ENCODE data around the gene SIRT7.

SIRT7 gene

GRCh38 chr17:81934098-81934757 is 16.3 kb upstream of the SIRT7 start:
- TF ChIP-seq CTCF (IDR thresholded peaks at IDR 0.05; ENCODE audit: low read depth, low read length, missing control alignments), result no peak
- DNase-seq, result no peak
- peaks cover 10% of the 10 kb centered on the region for H3K36me3 ChIP-seq (replicated peaks)
- no peak overlapping the region for H3K27ac ChIP-seq
- H3K4me3 ChIP-seq (ENCODE audit: low read depth, low read length), result no peak overlapping the region
- in situ Hi-C loops (cut with HindIII; ENCODE audit: low pct_ligation_motif_present, low sequenced_read_pairs), result no loop called here
- H3K27me3 ChIP-seq (replicated peaks), result no peaks in the 10 kb centered on the region

GRCh38 chr17:81933178-81933699 is 15.3 kb upstream of the SIRT7 start:
- in situ Hi-C loops (cut with HindIII; ENCODE audit: low pct_ligation_motif_present, low sequenced_read_pairs), result no loop called here
- Histone ChIP-seq H3K36me3 (replicated peaks) (peaks cover 10% of the 10 kb centered on the region), H3K27me3 (replicated peaks) (no peaks in the 10 kb centered on the region), H3K27ac (no peak overlapping the region), H3K4me3 (ENCODE audit: low read depth, low read length) (no peak overlapping the region)
- TF ChIP-seq CTCF (IDR thresholded peaks at IDR 0.05; ENCODE audit: low read depth, low read length, missing control alignments), result no peak
- no peak for DNase-seq

- in situ Hi-C loops (cut with HindIII; ENCODE audit: low pct_ligation_motif_present, low sequenced_read_pairs), result no loop called here
- H3K27ac ChIP-seq, result no peak overlapping the region
- TF ChIP-seq CTCF (IDR thresholded peaks at IDR 0.05; ENCODE audit: low read depth, low read length, missing control alignments), result no peak
- H3K4me3 ChIP-seq (ENCODE audit: low read depth, low read length), result no peak overlapping the region
- H3K27me3 ChIP-seq (replicated peaks), result no peaks in the 10 kb centered on the region
- DNase-seq, result no peak
- peaks cover 10% of the 10 kb centered on the region for H3K36me3 ChIP-seq (replicated peaks)
Observed at GRCh38 chr17:81932333-81932983, 14.5 kb upstream of the SIRT7 start.

- in situ Hi-C loops (cut with HindIII; ENCODE audit: low pct_ligation_motif_present, low sequenced_read_pairs), result no loop called here
- no peak for TF ChIP-seq CTCF (IDR thresholded peaks at IDR 0.05; ENCODE audit: low read depth, low read length, missing control alignments)
- no peak for DNase-seq
- Histone ChIP-seq H3K4me3 (ENCODE audit: low read depth, low read length) (no peak overlapping the region), H3K27ac (no peak overlapping the region), H3K36me3 (replicated peaks) (peaks cover 10% of the 10 kb centered on the region), H3K27me3 (replicated peaks) (no peaks in the 10 kb centered on the region)
Observed at GRCh38 chr17:81931557-81932332, 13.8 kb upstream of the SIRT7 start.

GRCh38 chr17:81931189-81931556 is 13.2 kb upstream of the SIRT7 start:
- Histone ChIP-seq H3K27ac (no peak overlapping the region), H3K4me3 (ENCODE audit: low read depth, low read length) (no peak overlapping the region), H3K36me3 (replicated peaks) (peaks cover 10% of the 10 kb centered on the region), H3K27me3 (replicated peaks) (no peaks in the 10 kb centered on the region)
- TF ChIP-seq CTCF (IDR thresholded peaks at IDR 0.05; ENCODE audit: low read depth, low read length, missing control alignments), result no peak
- no peak for DNase-seq
- in situ Hi-C loops (cut with HindIII; ENCODE audit: low pct_ligation_motif_present, low sequenced_read_pairs), result no loop called here
